ENCODE measurements around the gene PRRT1. TPM values are rescaled to one million over a fixed set of nuclear protein-coding genes. Genes with fewer than 3 reads are reported as not detected.
A peak's percentile ranks its signal among the peaks of the same experiment; 100 is the strongest.

The PRRT1 gene
- total and polyA plus RNA-seq, 2 of the 4 experiments (the other 2 are of a cell fraction): 0.99 TPM; not detected in 1

GRCh38 chr6:32133786-32134185 lies 18.0 kb downstream of the PRRT1 start:
- H2BK5ac ChIP-seq (ENCODE audit: low read depth, low read length, poor library complexity, severe bottlenecking): no peak overlapping the region
- intact Hi-C loops (cut with micrococcal nuclease): no loop called here
- peak overlapping the region; percentile 8; the same call in 1 of the 2 replicates for H3K4ac ChIP-seq (ENCODE audit: low read depth, low read length)
- 0 out of 2 replicates have a peak overlapping the region, but pooled peaks have one; percentile 91 for H3K23ac ChIP-seq (ENCODE audit: low read depth, low read length)
- peak overlapping the region; percentile 11 for H3K14ac ChIP-seq (replicated peaks; ENCODE audit: low read depth, low read length)
- H4K91ac ChIP-seq (ENCODE audit: insufficient read depth, low read depth, low read length): peak overlapping the region; percentile 43; the same call in 1 of the 2 replicates
- no peak overlapping the region for H3K27ac ChIP-seq (ENCODE audit: insufficient read depth, low read length)
- H3K9me1 ChIP-seq (ENCODE audit: insufficient read depth, low read length): peaks cover 4% of the 10 kb centered on the region
- H2BK15ac ChIP-seq (ENCODE audit: low read depth, low read length): 0 out of 3 replicates have a peak overlapping the region, but pooled peaks have one; percentile 29
- in situ Hi-C loops (cut with MboI; ENCODE audit: low sequenced_read_pairs): no loop called here
- H2AK5ac ChIP-seq (ENCODE audit: low read depth, low read length): no peak overlapping the region
- no peak overlapping the region for H3K56ac ChIP-seq (ENCODE audit: extremely low read depth, insufficient read depth, low read length)
- peaks cover 9% of the 10 kb centered on the region; the same call in 1 of the 2 replicates for H3K4me1 ChIP-seq (ENCODE audit: control insufficient read depth, insufficient read depth, low read length)
- dilution Hi-C loops (cut with HindIII; ENCODE audit: low sequenced_read_pairs, unreplicated experiment): no loop called here
- H3K4me2 ChIP-seq (ENCODE audit: low read depth, low read length): peak overlapping the region; percentile 32; the same call in 1 of the 2 replicates
- no peak overlapping the region for H3K4me3 ChIP-seq (ENCODE audit: insufficient read depth, low read depth, low read length)
- no peak overlapping the region for H2AFZ ChIP-seq (replicated peaks; ENCODE audit: low read length, poor library complexity)
- ChIA-PET CTCF (interaction anchor here (0.5 kb wide), 1 partner anchor 9 kb away, joined by 3 read pairs; no protein-coding TSS in a partner anchor), POLR2A (ENCODE audit: unreplicated experiment) (no interaction called here)
- no peaks in the 10 kb centered on the region for H3K36me3 ChIP-seq (ENCODE audit: control insufficient read depth, insufficient read depth, low read length)
- H4K20me1 ChIP-seq (ENCODE audit: insufficient read depth, low read length): no peaks in the 10 kb centered on the region
- DNase-seq: peak; percentile 56
- H3K27me3 ChIP-seq (ENCODE audit: control insufficient read depth, insufficient read depth, low read length): no peaks in the 10 kb centered on the region
- peaks cover 10% of the 10 kb centered on the region in 2 experiments for H3K79me1 ChIP-seq (ENCODE audit: low read depth in 1 of 2, low read length in 2 of 2)
- BruUV-seq (replicated peaks): no TSS peak
- no peak overlapping the region for H3K9ac ChIP-seq (ENCODE audit: low read depth, low read length)
- peak overlapping the region in 1 of 2 experiments; percentile 56; a peak in 1 of 4 replicates for H4K8ac ChIP-seq (ENCODE audit: low read depth in 2 of 2, low read length in 2 of 2)
- ATAC-seq (ENCODE audit: low read depth): peak; percentile 16
- H3K18ac ChIP-seq (ENCODE audit: low read depth, low read length): no peak overlapping the region
- no peak overlapping the region for H2AK9ac ChIP-seq (replicated peaks; ENCODE audit: low read depth, low read length, poor library complexity)
- TF ChIP-seq RAD21 (IDR thresholded peaks at IDR 0.05; ENCODE audit: low read length): no peak
- H2BK20ac ChIP-seq (ENCODE audit: low read depth, low read length): peak overlapping the region; percentile 26; the same call in 1 of the 2 replicates
- H2BK120ac ChIP-seq (ENCODE audit: low read depth, low read length): peak overlapping the region; percentile 54
- whole genome bisulfite sequencing, 2 experiments (ENCODE audit: extremely low coverage in 2 of 2, insufficient read length in 1 of 2): 40% methylated on average over 1 of the region's 4 CpGs; no CpG with 5 or more reads in 1 of the 2 experiments
- peak overlapping the region; percentile 12; the same call in 1 of the 2 replicates for H4K5ac ChIP-seq (ENCODE audit: low read depth, low read length)
- no peaks in the 10 kb centered on the region for H3K9me3 ChIP-seq (ENCODE audit: control insufficient read depth, insufficient read depth, low read length)

Measured in IMR-90 (cell line).